Stimulated activated naive CD8-positive, alpha-beta T cell treated with anti-CD3 and anti-CD28 coated beads, Interleukin-15, amount 100 ng/mL, for 72 hours (primary cell): ENCODE data around the gene AURKAIP1.
"Not testable (repeated sequence)": the region's sequence is repeated elsewhere in the genome, so short reads cannot be mapped to it uniquely, and the experiment has no call there.

Experiments used
- ATAC-seq: fragments of 150-1000 bp; cut with Tn5 transposase; 2 replicates; pipeline ENCODE4 v1.10.0; 2021; ENCODE audit warnings: mild to moderate bottlenecking, moderate library complexity
- DNase-seq, 2 donors: peaks; one replicate each; pipeline ENCODE4 v3.0.0; 2021 to 2022
- H3K27ac Mint-ChIP-seq, 2 donors: one replicate each; pipeline ENCODE4 v1.8.0; 2022; ENCODE audit warnings: mild to moderate bottlenecking in 2 of 2, mixed read lengths in 2 of 2, moderate library complexity in 2 of 2
- H3K27me3 Mint-ChIP-seq: one replicate; pipeline ENCODE4 v1.8.0; 2022; ENCODE audit warnings: mixed read lengths
- H3K4me1 Mint-ChIP-seq: one replicate; pipeline ENCODE4 v1.8.0; 2022; ENCODE audit warnings: mild to moderate bottlenecking, mixed read lengths
- H3K4me3 Mint-ChIP-seq, 2 donors: one replicate each; pipeline ENCODE4 v1.8.0; 2022; ENCODE audit warnings: mild to moderate bottlenecking in 2 of 2, mixed read lengths in 2 of 2, moderate library complexity in 1 of 2
- H3K9me3 Mint-ChIP-seq, 2 donors: one replicate each; pipeline ENCODE4 v1.8.0; 2022; ENCODE audit warnings: mixed read lengths in 2 of 2

The AURKAIP1 gene

DNA sequence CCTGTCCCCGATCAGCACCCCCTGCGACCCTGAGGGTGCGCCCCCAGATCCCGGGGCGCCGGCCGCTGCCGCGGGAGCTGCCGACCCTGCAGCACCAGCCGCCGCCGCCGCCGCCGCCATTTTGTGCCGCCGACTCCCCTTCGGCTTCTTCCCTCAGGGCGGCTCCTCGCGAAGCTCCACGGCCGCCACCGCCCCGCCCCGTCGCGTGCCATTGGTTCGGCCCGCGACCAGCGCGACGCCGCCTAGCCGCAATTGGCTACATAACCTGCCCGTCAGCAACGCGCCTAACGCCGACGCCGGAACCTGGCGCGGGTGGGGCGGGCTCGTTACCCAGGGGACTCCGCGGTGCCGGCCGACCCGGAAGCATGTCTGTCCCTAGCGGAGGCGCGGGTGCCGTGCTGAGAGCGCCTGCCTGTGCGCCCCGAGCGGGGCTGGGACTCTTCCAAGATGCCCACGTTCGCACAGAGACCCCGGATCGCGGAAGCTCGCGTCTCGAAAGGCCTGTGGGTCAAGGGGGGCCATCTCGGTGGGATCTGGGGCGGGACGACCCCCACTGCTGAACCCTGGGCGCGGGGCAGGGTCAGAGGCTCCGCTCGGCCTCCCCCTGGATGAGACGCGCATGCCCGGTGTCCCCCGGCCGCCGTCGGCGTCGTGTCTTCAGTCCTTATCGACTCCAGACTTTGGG is 24.3 kb upstream of the AURKAIP1 start, which contains the start of gene CCNL2:
TSS of gene CCNL2 (minus strand) at position 149 of the 685 bp plus-strand sequence. CDS start at position 120, 29 bp downstream.
- DNase-seq = peak; percentile 100
- ATAC-seq = peak; percentile 98
- no peaks in the 10 kb centered on the region for H3K27me3 Mint-ChIP-seq
- peaks cover 71% of the 10 kb centered on the region for H3K4me1 Mint-ChIP-seq
- peak within 1 kb of the TSS; percentile 96 to 98 for H3K27ac Mint-ChIP-seq
- peak within 1 kb of the TSS; percentile 93 to 96 for H3K4me3 Mint-ChIP-seq
- H3K9me3 Mint-ChIP-seq = no peaks in the 10 kb centered on the region

DNA sequence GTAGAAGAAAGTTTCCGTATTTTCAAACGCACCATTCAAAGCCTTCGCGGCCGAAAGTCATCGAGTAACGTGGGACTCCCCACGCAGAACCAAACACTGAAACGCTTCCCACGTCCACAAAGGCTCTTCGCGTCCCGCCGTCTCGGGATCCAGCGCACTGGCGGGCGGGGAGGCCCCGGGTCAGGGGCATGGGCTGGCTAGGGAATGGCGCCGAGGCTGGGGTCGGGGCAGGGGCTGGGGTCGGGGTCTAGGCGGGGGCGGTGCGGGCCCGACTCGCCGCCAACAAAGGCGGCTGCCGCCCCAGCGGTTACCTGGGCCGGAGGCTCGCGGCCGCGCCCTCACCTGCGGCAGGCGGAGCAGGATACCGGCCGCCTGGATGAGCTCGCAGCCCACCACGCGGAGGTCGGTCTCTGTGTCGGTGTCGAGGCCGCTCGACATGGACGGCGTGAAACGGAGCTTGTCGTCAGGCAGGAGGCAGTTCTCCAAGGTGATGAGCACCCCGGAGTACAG is 23.7 kb upstream of the AURKAIP1 start:
- peak overlapping the region; percentile 93 to 96 for H3K4me3 Mint-ChIP-seq
- H3K9me3 Mint-ChIP-seq = no peaks in the 10 kb centered on the region
- DNase-seq (no peak), ATAC-seq (peak; percentile 6)
- no peaks in the 10 kb centered on the region for H3K27me3 Mint-ChIP-seq
- peaks cover 67% of the 10 kb centered on the region for H3K4me1 Mint-ChIP-seq
- peak overlapping the region; percentile 93 to 97 for H3K27ac Mint-ChIP-seq

DNA sequence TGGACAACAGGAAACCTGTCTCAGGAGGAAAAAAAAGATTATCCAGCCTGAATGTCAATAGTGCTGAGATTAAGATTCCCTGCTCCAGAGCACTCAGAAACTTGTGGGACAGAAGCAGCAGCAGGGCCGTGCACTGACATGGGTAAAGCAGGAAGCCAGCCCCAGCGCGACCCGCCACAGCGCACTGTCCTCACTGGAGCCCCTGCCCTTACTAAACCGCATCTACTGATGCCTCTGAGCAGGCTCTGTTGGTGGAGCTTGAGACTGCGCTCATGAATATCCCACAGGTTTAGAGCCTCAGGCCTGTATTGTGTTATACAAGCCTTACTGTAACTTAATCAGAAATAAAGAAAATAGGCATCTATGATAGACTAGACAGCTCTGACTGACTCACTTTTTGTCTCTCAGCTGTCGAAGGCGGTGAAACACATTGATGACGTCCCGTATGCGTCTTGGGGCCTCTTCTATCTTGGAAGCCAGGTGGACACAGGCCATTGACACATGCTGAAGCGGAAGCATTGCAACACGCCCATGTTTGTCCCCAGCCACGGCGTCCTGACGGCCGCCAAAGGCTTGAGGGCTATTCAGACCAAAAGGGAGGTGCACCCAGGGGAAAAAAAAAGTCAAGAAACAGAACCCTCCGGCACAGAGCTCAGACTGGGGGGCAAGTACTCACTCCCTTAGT is 23.0 kb upstream of the AURKAIP1 start:
- no peaks in the 10 kb centered on the region for H3K27me3 Mint-ChIP-seq
- peak overlapping the region; percentile 93 to 97 for H3K27ac Mint-ChIP-seq
- ATAC-seq = no peak
- no peak for DNase-seq
- peak overlapping the region; percentile 93 to 96 for H3K4me3 Mint-ChIP-seq
- no peaks in the 10 kb centered on the region for H3K9me3 Mint-ChIP-seq
- H3K4me1 Mint-ChIP-seq = peaks cover 68% of the 10 kb centered on the region

DNA sequence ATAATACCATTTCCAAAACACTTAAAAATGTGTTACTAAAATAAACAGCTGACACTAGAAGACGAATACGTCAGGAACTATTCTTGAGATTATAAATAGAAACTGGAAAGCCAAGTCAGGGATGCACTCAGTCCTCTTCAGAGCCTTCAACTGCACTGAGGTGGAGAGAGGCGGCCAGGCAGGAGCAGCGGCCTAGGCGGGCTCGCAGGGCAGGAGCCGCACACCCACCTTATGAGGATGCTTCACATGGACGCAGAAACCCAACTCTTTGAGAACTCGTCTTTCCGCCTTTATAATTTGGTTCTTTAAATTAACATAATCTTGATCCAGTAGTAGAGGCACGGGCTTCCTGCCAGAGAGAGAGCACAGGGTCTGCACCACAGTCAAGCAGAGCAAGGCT is 20.2 kb upstream of the AURKAIP1 start:
- Mint-ChIP-seq H3K27me3 (no peaks in the 10 kb centered on the region), H3K4me1 (peaks cover 54% of the 10 kb centered on the region), H3K4me3 (peak overlapping the region in 1 of 2 donors; percentile 29), H3K9me3 (no peaks in the 10 kb centered on the region), H3K27ac (peak overlapping the region in 1 of 2 donors; percentile 80)
- ATAC-seq = no peak
- no peak for DNase-seq

DNA sequence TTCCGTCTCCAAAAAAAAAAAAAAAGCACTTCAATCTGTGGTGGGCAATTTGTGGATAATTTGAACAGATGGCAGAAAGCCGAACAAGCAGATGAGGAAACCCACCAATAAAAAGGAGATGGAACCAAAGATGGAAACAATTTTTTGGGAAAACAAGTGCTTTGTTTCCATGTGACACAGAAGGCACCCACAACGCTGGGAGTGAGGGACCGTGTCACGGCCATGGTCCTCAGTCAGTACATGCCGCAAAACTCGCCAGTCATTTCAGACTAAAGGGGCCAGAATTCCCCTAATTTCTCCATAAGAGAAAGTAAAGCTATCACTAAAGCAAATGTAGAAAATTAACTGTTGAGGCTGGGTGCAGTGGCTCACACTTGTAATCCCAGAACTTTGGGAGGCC is 19.1 kb upstream of the AURKAIP1 start:
- no peak overlapping the region for H3K4me3 Mint-ChIP-seq
- no peak for ATAC-seq
- no peaks in the 10 kb centered on the region for H3K27me3 Mint-ChIP-seq
- DNase-seq = no peak
- no peaks in the 10 kb centered on the region for H3K9me3 Mint-ChIP-seq
- H3K4me1 Mint-ChIP-seq = peaks cover 46% of the 10 kb centered on the region
- no peak overlapping the region for H3K27ac Mint-ChIP-seq

- Mint-ChIP-seq H3K4me3 (no peak overlapping the region), H3K4me1 (peaks cover 46% of the 10 kb centered on the region), H3K9me3 (no peaks in the 10 kb centered on the region), H3K27ac (no peak overlapping the region), H3K27me3 (no peaks in the 10 kb centered on the region)
- ATAC-seq = no peak
- DNase-seq = no peak
Measured at GRCh38 chr1:1393428-1393827, 18.4 kb upstream of the AURKAIP1 start.

- H3K9me3 Mint-ChIP-seq = no peaks in the 10 kb centered on the region
- H3K4me3 Mint-ChIP-seq = no peak overlapping the region
- no peak overlapping the region for H3K27ac Mint-ChIP-seq
- ATAC-seq = no peak
- peaks cover 42% of the 10 kb centered on the region for H3K4me1 Mint-ChIP-seq
- DNase-seq = no peak
- H3K27me3 Mint-ChIP-seq = no peaks in the 10 kb centered on the region
Measured at GRCh38 chr1:1393014-1393413, 18.0 kb upstream of the AURKAIP1 start.

DNA sequence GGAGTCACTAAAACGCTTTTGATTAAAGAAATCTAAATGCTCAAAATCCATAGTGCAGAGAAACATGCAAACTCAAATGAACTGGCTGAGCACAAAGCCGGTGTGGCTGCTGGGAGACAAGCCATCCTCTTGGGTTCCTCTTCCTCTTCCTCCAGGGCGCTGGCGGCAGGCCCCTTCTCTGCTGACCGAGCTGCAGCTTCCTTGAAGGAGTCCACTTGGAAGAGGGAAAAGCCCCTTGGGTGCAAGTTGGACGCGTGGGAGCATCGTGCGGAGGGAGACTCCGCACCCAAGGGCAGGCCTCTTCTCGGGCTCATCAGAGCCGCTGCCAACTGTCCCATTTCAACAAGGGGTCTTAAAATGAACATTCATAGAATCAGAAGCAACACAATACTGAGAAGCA is 16.2 kb upstream of the AURKAIP1 start:
- peaks cover 31% of the 10 kb centered on the region for H3K4me1 Mint-ChIP-seq
- no peaks in the 10 kb centered on the region for H3K9me3 Mint-ChIP-seq
- no peak overlapping the region for H3K4me3 Mint-ChIP-seq
- no peak for DNase-seq
- ATAC-seq = no peak
- H3K27me3 Mint-ChIP-seq = no peaks in the 10 kb centered on the region
- H3K27ac Mint-ChIP-seq = peak overlapping the region; percentile 37 to 42

GRCh38 chr1:1390675-1391074 is 15.7 kb upstream of the AURKAIP1 start:
- DNase-seq (no peak), ATAC-seq (no peak)
- Mint-ChIP-seq H3K4me3 (no peak overlapping the region), H3K27ac (peak overlapping the region in 1 of 2 donors; percentile 37), H3K4me1 (peaks cover 28% of the 10 kb centered on the region), H3K9me3 (no peaks in the 10 kb centered on the region), H3K27me3 (no peaks in the 10 kb centered on the region)

- peaks cover 13% of the 10 kb centered on the region for H3K4me1 Mint-ChIP-seq
- no peaks in the 10 kb centered on the region for H3K27me3 Mint-ChIP-seq
- H3K4me3 Mint-ChIP-seq = no peak overlapping the region
- DNase-seq = no peak
- no peaks in the 10 kb centered on the region for H3K9me3 Mint-ChIP-seq
- no peak for ATAC-seq
- H3K27ac Mint-ChIP-seq = peak overlapping the region in 1 of 2 donors; percentile 67
Measured at GRCh38 chr1:1388078-1388472, 13.1 kb upstream of the AURKAIP1 start.

- H3K27me3 Mint-ChIP-seq = no peaks in the 10 kb centered on the region
- DNase-seq (no peak), ATAC-seq (no peak)
- peaks cover 7% of the 10 kb centered on the region for H3K4me1 Mint-ChIP-seq
- H3K27ac Mint-ChIP-seq = peak overlapping the region in 1 of 2 donors; percentile 67
- no peaks in the 10 kb centered on the region for H3K9me3 Mint-ChIP-seq
- H3K4me3 Mint-ChIP-seq = no peak overlapping the region
Measured at GRCh38 chr1:1387098-1388077, 12.4 kb upstream of the AURKAIP1 start.

GRCh38 chr1:1385931-1386330 is 10.9 kb upstream of the AURKAIP1 start:
- no peak overlapping the region for H3K4me3 Mint-ChIP-seq
- H3K27me3 Mint-ChIP-seq = no peaks in the 10 kb centered on the region
- no peaks in the 10 kb centered on the region for H3K4me1 Mint-ChIP-seq
- no peak for DNase-seq
- no peak for ATAC-seq
- H3K27ac Mint-ChIP-seq = no peak overlapping the region
- H3K9me3 Mint-ChIP-seq = no peaks in the 10 kb centered on the region

- not testable (repeated sequence) for DNase-seq, H3K4me1 Mint-ChIP-seq, H3K9me3 Mint-ChIP-seq, H3K4me3 Mint-ChIP-seq, ATAC-seq, H3K27me3 Mint-ChIP-seq
- peak overlapping the region in 1 of 2 donors; percentile 54 for H3K27ac Mint-ChIP-seq
Measured at GRCh38 chr1:1385339-1385738, 10.3 kb upstream of the AURKAIP1 start.

- ATAC-seq (no peak), DNase-seq (no peak)
- Mint-ChIP-seq H3K4me3 (no peak overlapping the region), H3K27me3 (no peaks in the 10 kb centered on the region), H3K27ac (no peak overlapping the region), H3K9me3 (no peaks in the 10 kb centered on the region), H3K4me1 (peaks cover 6% of the 10 kb centered on the region)
Measured at GRCh38 chr1:1381294-1381693, 6.3 kb upstream of the AURKAIP1 start.

DNA sequence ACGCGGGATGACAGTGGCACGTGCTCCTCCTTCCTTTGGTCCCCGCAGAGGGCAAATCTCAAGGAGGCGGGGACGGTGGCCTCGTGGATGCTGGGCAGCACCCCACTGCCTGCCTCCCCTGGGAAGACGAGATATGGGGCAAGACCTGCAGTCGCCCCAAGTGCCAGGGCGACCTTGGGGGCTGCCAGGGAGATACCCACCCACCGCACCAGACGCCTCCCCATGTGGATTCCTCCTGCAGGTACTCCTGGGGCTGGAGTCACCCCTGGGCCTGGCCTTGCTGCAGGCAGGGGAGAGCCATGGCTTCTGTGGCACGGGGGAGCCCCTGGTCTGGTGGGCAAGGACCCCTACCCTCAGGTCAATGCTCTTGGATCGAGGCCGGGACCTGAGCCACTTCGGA is 5.9 kb upstream of the AURKAIP1 start:
- H3K27me3 Mint-ChIP-seq = no peaks in the 10 kb centered on the region
- no peak for DNase-seq
- H3K27ac Mint-ChIP-seq = no peak overlapping the region
- no peak for ATAC-seq
- peaks cover 10% of the 10 kb centered on the region for H3K4me1 Mint-ChIP-seq
- H3K9me3 Mint-ChIP-seq = no peaks in the 10 kb centered on the region
- H3K4me3 Mint-ChIP-seq = no peak overlapping the region
